T follicular helper cell (primary cell): ENCODE results near the gene ITK.

Source experiments
- DNase-seq: peaks from one replicate; pipeline ENCODE4 v3.0.0-alpha.2; 2020; ENCODE audit warnings: low read depth

ITK gene

GRCh38 chr5:157279605-157280239 lies 99.1 kb downstream of the ITK start:
- no peak for DNase-seq

GRCh38 chr5:157280927-157281326 lies 100.3 kb downstream of the ITK start:
- no peak for DNase-seq

GRCh38 chr5:157282150-157282549 lies 101.5 kb downstream of the ITK start:
- no peak for DNase-seq

GRCh38 chr5:157283434-157283833 lies 102.8 kb downstream of the ITK start:
- no peak for DNase-seq

- DNase-seq: no peak
Observed at GRCh38 chr5:157284458-157285212, 104.0 kb downstream of the ITK start.

- DNase-seq: no peak
Observed at GRCh38 chr5:157285310-157286035, 104.8 kb downstream of the ITK start.

- DNase-seq: no peak
Observed at GRCh38 chr5:157286761-157287211, 106.1 kb downstream of the ITK start.

- DNase-seq: no peak
Observed at GRCh38 chr5:157288405-157289163, 107.9 kb downstream of the ITK start.

GRCh38 chr5:157289164-157289819 lies 108.7 kb downstream of the ITK start:
- DNase-seq: no peak

- no peak for DNase-seq
Observed at GRCh38 chr5:157290156-157290980, 109.7 kb downstream of the ITK start.

GRCh38 chr5:157290981-157291711 lies 110.5 kb downstream of the ITK start:
- no peak for DNase-seq

GRCh38 chr5:157292599-157292998 lies 112.0 kb downstream of the ITK start:
- DNase-seq: no peak

GRCh38 chr5:157294407-157295091 lies 113.9 kb downstream of the ITK start:
- no peak for DNase-seq

GRCh38 chr5:157295247-157295646 lies 114.6 kb downstream of the ITK start:
- DNase-seq: no peak

- DNase-seq: no peak
Observed at GRCh38 chr5:157300564-157300963, 119.9 kb downstream of the ITK start.

- no peak for DNase-seq
Observed at GRCh38 chr5:157301066-157301465, 120.4 kb downstream of the ITK start.

- DNase-seq: no peak
Observed at GRCh38 chr5:157303023-157303422, 122.4 kb downstream of the ITK start.

GRCh38 chr5:157303667-157304327 lies 123.2 kb downstream of the ITK start:
- peak; percentile 45 for DNase-seq
